Activated naive CD8-positive, alpha-beta T cell treated with anti-CD3 and anti-CD28 coated beads, Interleukin-2, amount 50 U/mL, for 24 hours (primary cell): ENCODE results near the gene BPTF.
"Not testable (repeated sequence)": the region's sequence is repeated elsewhere in the genome, so short reads cannot be mapped to it uniquely, and the experiment has no call there.

ENCODE experiments used
- ATAC-seq: fragments of 150-1000 bp; cut with Tn5 transposase; one replicate; pipeline ENCODE4 v1.10.0; 2021
- DNase-seq: peaks from one replicate; pipeline ENCODE4 v3.0.0; 2021
- H3K27ac Mint-ChIP-seq: one replicate; pipeline ENCODE4 v1.8.0; 2021; ENCODE audit warnings: mild to moderate bottlenecking, mixed read lengths
- H3K27me3 Mint-ChIP-seq: one replicate; pipeline ENCODE4 v1.8.0; 2021; ENCODE audit warnings: mixed read lengths
- H3K36me3 Mint-ChIP-seq: one replicate; pipeline ENCODE4 v1.8.0; 2021; ENCODE audit warnings: low read depth, mixed read lengths
- H3K4me1 Mint-ChIP-seq: one replicate; pipeline ENCODE4 v1.8.0; 2021; ENCODE audit warnings: mixed read lengths
- H3K4me3 Mint-ChIP-seq: one replicate; pipeline ENCODE4 v1.8.0; 2021; ENCODE audit warnings: mild to moderate bottlenecking, moderate library complexity, mixed read lengths
- H3K9me3 Mint-ChIP-seq: one replicate; pipeline ENCODE4 v1.8.0; 2021; ENCODE audit warnings: mixed read lengths

The BPTF gene

DNA sequence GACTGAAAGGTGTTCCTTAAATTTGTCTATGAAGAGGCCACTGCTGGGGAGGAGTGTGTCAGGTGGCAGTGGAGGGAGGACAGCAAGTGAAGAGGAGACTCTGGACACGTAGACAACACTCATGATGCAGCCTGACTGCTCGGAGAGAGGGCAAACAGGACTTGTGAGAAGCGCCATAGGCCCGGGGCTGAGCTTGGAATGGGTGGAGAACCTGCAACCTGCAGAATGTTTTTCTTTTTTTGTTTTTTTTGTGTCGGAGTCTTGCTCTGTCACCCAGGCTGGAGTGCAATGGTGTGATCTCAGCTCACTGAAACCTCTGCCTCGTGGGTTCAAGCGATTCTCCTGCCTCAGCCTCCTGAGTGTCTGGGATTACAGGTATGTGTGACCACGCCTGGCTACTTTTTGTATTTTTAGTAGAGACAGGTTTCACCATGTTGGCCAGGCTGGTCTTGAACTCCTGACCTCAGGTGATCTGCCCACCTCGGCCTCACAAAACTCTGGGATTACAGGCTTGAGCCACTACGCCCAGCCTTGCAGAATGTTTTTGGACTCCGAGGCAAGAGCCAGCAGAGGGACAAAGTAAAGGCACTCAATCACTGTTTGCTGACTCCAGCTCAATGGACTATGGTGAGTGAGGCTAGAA lies 189.9 kb downstream of the BPTF start:
- no peak overlapping the region for H3K4me3 Mint-ChIP-seq
- no peak overlapping the region for H3K27ac Mint-ChIP-seq
- no peaks in the 10 kb centered on the region for H3K9me3 Mint-ChIP-seq
- DNase-seq = no peak
- H3K36me3 Mint-ChIP-seq = peaks cover 3% of the 10 kb centered on the region
- H3K4me1 Mint-ChIP-seq = peaks cover 13% of the 10 kb centered on the region
- H3K27me3 Mint-ChIP-seq = peaks cover 5% of the 10 kb centered on the region
- no peak for ATAC-seq

DNA sequence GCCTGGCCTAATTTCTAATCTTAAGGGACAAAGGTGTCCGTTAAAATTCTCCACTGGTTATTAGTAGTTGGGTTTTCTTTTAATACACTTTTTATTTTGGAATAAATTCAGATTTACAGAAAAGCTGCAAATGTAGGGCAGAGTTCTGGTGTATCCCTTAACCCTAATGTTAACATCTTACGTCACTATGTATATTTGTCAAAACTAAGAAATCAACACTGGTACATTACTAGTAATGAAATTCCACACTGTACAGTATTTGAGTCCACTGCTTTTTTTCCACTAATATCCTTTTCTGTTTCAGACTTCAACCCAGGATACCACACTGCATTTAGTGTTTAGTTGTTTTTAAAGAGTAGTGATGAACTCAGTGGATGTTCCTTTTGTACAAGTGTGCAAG lies 191.5 kb downstream of the BPTF start:
- Mint-ChIP-seq H3K9me3 (no peaks in the 10 kb centered on the region), H3K27me3 (peaks cover 4% of the 10 kb centered on the region), H3K4me3 (no peak overlapping the region), H3K36me3 (peaks cover 3% of the 10 kb centered on the region), H3K27ac (no peak overlapping the region), H3K4me1 (peaks cover 14% of the 10 kb centered on the region)
- no peak for ATAC-seq
- DNase-seq = no peak

DNA sequence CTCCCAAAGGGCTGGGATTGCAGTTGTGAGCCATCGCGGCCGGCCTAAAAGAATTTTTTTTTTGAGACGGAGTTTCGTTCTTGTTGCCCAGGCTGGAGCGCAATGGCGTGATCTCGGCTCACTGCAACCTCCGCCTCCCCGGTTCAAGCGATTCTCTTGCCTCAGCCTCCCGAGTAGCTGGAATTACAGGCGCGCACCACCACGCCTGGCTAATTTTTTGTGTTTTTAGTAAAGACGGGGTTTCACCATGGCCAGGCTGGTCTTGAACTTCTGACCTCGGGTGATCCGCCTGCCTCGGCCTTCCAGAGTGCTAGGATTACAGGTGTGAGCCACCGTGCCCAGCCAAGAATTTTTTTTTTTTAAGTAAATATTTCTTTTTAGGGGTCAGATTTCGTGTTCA lies 193.2 kb downstream of the BPTF start:
- ATAC-seq, H3K27me3 Mint-ChIP-seq, H3K36me3 Mint-ChIP-seq, H3K9me3 Mint-ChIP-seq, H3K4me3 Mint-ChIP-seq, DNase-seq, H3K27ac Mint-ChIP-seq: not testable (repeated sequence)
- H3K4me1 Mint-ChIP-seq = peaks cover 14% of the 10 kb centered on the region

DNA sequence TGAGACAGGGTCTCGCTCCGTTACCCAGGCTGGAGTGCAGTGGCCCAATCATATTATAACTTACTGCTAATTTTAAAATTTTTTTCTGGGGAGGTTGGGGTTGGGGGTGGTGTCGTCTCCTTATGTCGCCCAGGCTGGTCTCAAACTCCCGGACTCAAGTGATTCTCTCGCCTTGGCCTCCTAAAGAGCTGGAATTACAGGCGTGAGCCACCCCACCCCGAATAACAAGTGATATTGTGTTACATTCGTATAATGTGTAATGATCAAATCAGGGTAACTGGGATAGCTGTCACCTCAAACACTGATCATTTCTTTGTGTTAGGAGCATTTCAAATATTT lies 194.0 kb downstream of the BPTF start:
- Mint-ChIP-seq H3K27ac (peak overlapping the region; percentile 99), H3K9me3 (no peaks in the 10 kb centered on the region), H3K4me1 (peaks cover 14% of the 10 kb centered on the region), H3K4me3 (peak overlapping the region; percentile 79), H3K36me3 (peaks cover 3% of the 10 kb centered on the region), H3K27me3 (peaks cover 4% of the 10 kb centered on the region)
- ATAC-seq (no peak), DNase-seq (no peak)

DNA sequence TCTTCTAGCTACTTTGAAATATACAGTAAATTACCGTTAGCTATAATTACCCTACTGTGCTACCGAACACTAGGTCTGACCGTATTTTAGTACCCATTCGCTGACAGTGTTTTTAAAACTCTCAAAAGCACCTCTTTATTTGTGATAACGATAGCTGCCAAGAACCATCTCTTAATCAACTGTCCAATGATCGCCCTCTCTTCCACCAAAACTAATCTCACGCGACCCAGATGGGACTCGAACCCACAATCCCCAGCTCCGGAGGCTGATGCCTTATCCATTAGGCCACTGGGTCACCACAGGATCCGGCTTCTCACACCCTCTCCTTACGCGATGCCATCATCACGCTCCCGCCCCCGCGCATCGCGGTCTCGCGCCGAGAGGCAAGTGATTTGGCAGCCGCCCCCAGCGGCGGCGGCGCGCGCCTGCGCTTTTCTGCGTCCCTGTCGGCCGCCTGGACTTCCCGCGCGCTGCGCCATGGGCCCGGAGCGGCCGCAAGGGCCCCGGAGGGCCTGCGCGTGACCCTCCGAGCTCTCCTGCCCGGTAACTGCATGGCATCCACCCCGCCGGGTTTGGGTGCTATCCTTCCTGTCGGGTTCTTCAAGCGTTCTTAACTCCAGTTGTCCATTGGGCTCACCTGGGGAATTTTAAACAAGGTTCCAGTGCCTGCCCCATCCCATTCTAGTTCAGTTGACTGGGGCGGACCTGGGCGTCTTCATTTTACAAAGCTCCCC lies 194.5 kb downstream of the BPTF start:
- ATAC-seq = peak; percentile 95

DNA sequence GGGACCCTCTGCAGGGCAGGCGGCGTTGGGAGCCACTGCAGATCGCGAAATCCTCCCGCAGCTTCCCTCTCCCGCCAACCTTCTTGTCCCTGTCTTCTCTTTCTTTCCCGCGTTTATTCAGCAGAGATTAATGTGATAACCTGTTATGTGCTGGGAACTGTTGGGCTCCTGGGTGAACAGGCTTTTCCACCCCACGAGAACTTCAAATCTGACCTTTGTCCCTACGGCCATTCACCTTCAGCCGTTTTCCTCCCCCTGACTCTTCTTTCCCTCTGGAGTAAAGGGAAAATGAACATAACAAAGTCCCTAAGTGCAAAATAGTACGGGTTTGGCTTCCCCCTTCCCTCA lies 195.1 kb downstream of the BPTF start:
- Mint-ChIP-seq H3K9me3 (no peaks in the 10 kb centered on the region), H3K36me3 (peaks cover 3% of the 10 kb centered on the region), H3K4me3 (peak overlapping the region; percentile 79), H3K4me1 (peaks cover 14% of the 10 kb centered on the region), H3K27me3 (peaks cover 4% of the 10 kb centered on the region), H3K27ac (peak overlapping the region; percentile 99)
- ATAC-seq = no peak
- DNase-seq = no peak

More for the DNA sequence above, 194.5 kb downstream of the BPTF start:
- Mint-ChIP-seq H3K36me3 (peaks cover 3% of the 10 kb centered on the region), H3K27me3 (peaks cover 4% of the 10 kb centered on the region), H3K4me3 (peak overlapping the region; percentile 79), H3K9me3 (no peaks in the 10 kb centered on the region), H3K4me1 (peaks cover 14% of the 10 kb centered on the region), H3K27ac (peak overlapping the region; percentile 99)
- peak; percentile 99 for DNase-seq

DNA sequence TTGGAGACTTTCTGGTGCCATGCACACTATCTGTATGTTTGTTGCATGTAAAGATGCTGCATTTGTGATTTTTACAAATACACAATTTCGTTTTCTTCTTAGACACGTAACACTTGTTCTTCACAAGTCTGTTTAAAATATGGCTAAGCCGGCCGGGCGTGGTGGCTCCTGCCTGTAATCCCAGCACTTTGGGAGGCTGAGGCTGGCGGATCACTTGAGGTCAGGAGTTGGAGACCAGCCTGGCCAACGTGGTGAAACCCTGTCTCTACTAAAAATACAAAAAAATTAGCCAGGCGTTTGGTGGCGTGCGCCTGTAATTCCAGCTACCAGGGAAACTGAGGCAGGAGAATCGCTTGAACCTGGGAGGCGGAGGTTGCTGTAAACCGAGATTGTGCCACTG lies 195.5 kb downstream of the BPTF start:
- Mint-ChIP-seq H3K4me1 (peaks cover 14% of the 10 kb centered on the region), H3K4me3 (peak overlapping the region; percentile 79), H3K27ac (peak overlapping the region; percentile 99)
- not testable (repeated sequence) for H3K36me3 Mint-ChIP-seq, H3K27me3 Mint-ChIP-seq, H3K9me3 Mint-ChIP-seq, ATAC-seq
- DNase-seq = peak; percentile 14

DNA sequence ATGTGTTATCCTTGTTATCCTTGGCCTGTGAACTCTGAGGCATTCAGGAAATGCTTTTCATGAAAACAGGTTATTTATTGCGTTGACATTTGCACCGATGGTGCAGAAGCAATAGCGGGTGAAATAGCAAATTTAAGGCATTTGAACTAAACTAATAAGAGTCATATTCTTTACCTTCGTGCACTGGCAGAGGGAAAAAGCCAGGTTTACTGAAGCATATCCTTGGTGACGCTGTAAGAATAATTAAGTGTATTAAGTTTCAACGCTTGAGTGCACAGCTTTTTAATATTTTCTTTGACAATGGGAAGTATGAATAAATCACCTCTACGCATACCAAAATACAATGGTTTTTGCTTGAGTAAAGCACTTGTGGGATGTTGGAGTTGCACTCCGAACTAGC lies 196.7 kb downstream of the BPTF start:
- H3K9me3 Mint-ChIP-seq = no peaks in the 10 kb centered on the region
- no peak overlapping the region for H3K4me3 Mint-ChIP-seq
- ATAC-seq (no peak), DNase-seq (no peak)
- H3K4me1 Mint-ChIP-seq = peaks cover 14% of the 10 kb centered on the region
- H3K36me3 Mint-ChIP-seq = peaks cover 3% of the 10 kb centered on the region
- peaks cover 4% of the 10 kb centered on the region for H3K27me3 Mint-ChIP-seq
- H3K27ac Mint-ChIP-seq = no peak overlapping the region

DNA sequence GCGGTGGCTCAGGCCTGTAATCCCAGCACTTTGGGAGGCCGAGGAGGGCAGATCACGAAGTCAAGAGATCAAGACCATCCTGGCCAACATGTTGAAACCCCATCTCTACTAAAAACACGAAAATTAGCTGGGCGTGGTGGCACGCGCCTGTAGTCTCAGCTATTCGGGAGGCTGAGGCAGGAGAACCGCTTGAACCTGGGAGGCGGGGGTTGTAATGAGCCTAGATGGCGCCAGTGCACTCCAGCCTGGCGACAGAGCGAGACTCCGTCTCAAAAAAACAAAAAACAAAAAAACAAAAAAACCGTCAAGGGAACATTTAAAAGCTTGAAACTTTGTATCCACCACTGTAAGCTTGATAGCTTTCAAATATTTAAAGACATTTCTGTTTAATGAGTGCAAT lies 197.2 kb downstream of the BPTF start:
- not testable (repeated sequence) for H3K4me3 Mint-ChIP-seq, H3K27ac Mint-ChIP-seq, H3K27me3 Mint-ChIP-seq, H3K36me3 Mint-ChIP-seq, DNase-seq, H3K9me3 Mint-ChIP-seq, ATAC-seq
- H3K4me1 Mint-ChIP-seq = peaks cover 14% of the 10 kb centered on the region

DNA sequence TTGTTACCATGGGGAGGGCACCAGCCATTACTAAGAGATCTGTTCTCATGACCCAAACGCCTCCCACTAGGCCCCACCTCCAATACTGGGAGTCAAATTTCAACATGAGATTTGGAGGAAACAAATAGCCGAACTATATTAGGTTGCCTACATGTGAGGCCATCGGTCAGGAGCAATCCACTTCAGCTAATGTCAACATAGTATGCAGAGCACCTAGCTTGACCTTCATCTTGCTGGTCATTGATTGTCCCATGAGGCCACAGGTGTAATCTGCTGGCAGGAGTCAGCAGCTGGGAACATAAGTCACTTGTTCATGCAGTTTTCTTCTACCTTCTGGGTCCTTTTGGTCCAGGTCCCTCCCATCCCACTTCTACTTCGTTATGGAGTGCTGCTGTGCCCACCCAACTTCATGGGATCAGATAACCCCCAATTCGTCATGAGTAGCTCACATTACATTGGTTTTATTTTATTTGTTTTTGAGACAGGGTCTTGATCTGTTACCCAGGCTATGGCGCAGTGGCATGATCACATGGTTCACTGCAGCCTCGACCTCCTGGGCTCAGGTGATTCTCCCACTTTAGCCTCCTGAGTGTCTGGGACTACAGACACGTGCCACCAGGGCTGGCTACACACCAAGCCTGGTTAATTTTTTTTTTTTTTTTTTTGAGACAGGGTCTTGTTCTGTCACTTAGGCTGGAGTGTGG lies 204.4 kb downstream of the BPTF start:
- no peak for DNase-seq
- Mint-ChIP-seq H3K27ac (no peak overlapping the region), H3K4me1 (peaks cover 2% of the 10 kb centered on the region), H3K4me3 (no peak overlapping the region), H3K27me3 (no peaks in the 10 kb centered on the region), H3K36me3 (no peaks in the 10 kb centered on the region), H3K9me3 (no peaks in the 10 kb centered on the region)
- no peak for ATAC-seq
